OCI-LY1 (cell line): Measurements from ENCODE around the gene PKNOX2.

Experiments
- EZH2 ChIP-seq: fragments of 200-600 bp; sonication (generic), shearing (Covaris generic); IDR thresholded peaks from 2 replicates; pipeline ENCODE4 v1.8.0; 2017; ENCODE audit warnings: borderline replicate concordance, mixed run types, mild to moderate bottlenecking, antibody characterized with exemption, low read length, moderate library complexity, mixed read lengths
- TF ChIP-seq, protein P1 (sequence below): fragments of 200-600 bp; sonication (generic), shearing (Covaris generic); IDR thresholded peaks from 2 replicates; pipeline ENCODE4 v1.5.1; 2017; ENCODE audit warnings: mild to moderate bottlenecking, antibody characterized with exemption, low read length, moderate library complexity, mixed read lengths

DNA sequence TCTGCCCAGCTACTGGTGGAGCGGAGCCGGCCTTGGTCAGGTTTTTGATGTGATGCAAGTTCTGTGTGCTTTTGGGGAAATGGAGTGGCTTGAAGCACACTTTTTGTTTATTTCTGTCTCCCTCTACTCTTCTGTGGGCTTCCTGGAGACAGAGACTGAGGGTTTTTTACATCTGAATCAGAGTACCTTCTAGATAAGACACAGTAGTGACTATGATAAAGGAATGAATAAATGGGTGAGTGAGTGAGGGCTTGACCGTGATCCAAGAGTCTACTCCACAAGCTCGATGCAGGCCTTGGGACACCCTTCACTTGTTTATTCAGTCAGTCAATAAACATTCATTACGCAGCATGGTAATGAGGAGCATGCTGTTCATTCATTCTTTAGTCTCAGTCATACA, 125.7 kb downstream of the PKNOX2 start:
- TF ChIP-seq, protein P1, sequence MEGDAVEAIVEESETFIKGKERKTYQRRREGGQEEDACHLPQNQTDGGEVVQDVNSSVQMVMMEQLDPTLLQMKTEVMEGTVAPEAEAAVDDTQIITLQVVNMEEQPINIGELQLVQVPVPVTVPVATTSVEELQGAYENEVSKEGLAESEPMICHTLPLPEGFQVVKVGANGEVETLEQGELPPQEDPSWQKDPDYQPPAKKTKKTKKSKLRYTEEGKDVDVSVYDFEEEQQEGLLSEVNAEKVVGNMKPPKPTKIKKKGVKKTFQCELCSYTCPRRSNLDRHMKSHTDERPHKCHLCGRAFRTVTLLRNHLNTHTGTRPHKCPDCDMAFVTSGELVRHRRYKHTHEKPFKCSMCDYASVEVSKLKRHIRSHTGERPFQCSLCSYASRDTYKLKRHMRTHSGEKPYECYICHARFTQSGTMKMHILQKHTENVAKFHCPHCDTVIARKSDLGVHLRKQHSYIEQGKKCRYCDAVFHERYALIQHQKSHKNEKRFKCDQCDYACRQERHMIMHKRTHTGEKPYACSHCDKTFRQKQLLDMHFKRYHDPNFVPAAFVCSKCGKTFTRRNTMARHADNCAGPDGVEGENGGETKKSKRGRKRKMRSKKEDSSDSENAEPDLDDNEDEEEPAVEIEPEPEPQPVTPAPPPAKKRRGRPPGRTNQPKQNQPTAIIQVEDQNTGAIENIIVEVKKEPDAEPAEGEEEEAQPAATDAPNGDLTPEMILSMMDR = no peak
- no peak for TF ChIP-seq EZH2
